ENCODE measurements around the gene EIF4H.
"Not testable (repeated sequence)": the region's sequence is repeated elsewhere in the genome, so short reads cannot be mapped to it uniquely, and the experiment has no call there.

Gene EIF4H

DNA sequence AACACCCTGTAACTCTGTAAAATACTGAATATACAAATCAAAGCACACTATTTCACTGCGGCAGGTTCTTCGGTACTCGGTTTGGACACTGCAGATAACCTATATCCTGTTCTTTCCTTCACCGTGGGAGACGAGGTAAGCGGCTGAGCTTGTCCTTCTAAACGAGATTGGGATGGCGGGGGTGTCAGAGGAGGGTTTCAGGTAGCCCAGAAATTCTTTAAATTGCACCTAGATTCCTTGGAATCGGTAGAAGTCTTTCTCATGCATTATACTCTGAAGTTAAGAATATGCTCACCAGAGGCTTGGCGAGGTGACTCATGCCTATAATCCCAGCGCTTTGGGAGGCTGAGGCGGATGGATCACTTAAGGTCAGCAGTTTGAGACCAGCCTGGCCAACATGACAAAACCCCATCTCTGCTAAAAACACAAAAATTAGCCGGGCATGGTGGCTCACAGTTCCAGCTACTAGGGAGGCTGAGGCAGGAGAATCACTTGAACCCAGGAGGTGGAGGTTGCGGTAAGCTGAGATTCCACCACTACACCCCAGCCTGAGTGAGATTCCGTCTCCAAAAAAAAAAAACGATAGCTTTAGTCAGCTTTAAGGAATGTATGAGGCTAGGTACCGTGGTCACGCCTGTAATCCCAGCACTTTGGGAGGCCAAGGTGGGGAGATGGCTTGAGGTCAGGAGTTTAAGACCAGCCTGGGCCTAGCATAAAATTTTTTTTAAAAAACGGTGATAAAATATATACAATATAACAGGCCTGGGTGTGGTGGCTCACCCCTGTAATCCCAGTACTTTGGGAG is 25.6 kb downstream of the EIF4H start:
- Histone ChIP-seq H3K27ac (ENCODE audit: low read length) (no peak overlapping the region), H3K9ac (ENCODE audit: low read length in 2 of 2) (no peak overlapping the region), H3K4me1 (ENCODE audit: control insufficient read depth, insufficient read depth, low read length) (no peaks in the 10 kb centered on the region), H3K36me3 (ENCODE audit: control insufficient read depth in 2 of 2, insufficient read depth in 2 of 2, low read length in 2 of 2) (peaks cover 6 to 9% of the 10 kb centered on the region in 2 donors), H3K4me3 (ENCODE audit: low read length in 2 of 2) (no peak overlapping the region), H3K27me3 (ENCODE audit: control insufficient read depth in 1 of 2, insufficient read depth in 2 of 2, low read length in 2 of 2) (no peaks in the 10 kb centered on the region), H3K9me3 (ENCODE audit: control insufficient read depth in 2 of 2, low read length in 2 of 2) (no peaks in the 10 kb centered on the region)

DNA sequence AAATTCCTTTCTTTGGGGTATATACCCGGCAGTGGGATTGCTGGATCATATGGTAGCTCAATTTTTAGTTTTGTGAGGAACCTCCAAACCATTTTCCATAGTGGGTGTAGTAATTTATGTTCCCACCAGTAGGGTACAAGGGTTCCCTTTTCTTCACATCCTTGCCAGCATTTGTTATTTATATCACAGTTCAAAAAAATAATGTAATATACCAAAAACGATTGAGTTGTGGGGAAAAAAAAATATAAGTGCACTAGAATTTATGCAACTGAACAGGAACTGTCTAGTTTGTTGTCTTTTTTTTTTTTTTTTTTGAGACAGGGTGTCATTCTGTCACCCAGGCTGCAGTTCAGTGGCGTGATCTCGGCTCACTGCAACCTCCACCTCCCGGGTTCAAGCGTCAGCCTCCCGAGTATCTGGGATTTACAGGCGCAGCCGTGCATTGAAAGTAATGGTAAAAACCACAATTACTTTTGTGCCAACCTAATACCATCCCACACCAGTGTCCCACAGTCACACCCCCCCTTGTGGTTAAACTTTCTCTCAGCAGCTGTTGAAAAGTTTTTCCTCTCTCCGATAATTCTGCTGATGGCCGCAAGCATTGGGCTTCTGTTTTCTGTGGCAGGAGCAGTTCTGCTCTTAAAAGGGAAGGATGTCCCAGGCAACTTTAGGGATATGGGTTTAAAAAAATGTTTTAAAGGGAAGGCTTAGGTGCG is 28.8 kb downstream of the EIF4H start:
- no peak overlapping the region for H3K4me3 ChIP-seq (ENCODE audit: low read length in 2 of 2)
- H3K27ac ChIP-seq (ENCODE audit: low read length): no peak overlapping the region
- H3K9me3 ChIP-seq (ENCODE audit: control insufficient read depth in 2 of 2, low read length in 2 of 2): no peaks in the 10 kb centered on the region
- H3K4me1 ChIP-seq (ENCODE audit: control insufficient read depth, insufficient read depth, low read length): peaks cover 4% of the 10 kb centered on the region
- H3K36me3 ChIP-seq (ENCODE audit: control insufficient read depth in 2 of 2, insufficient read depth in 2 of 2, low read length in 2 of 2): no peaks in the 10 kb centered on the region
- no peaks in the 10 kb centered on the region for H3K27me3 ChIP-seq (ENCODE audit: control insufficient read depth in 1 of 2, insufficient read depth in 2 of 2, low read length in 2 of 2)
- H3K9ac ChIP-seq (ENCODE audit: low read length in 2 of 2): no peak overlapping the region

DNA sequence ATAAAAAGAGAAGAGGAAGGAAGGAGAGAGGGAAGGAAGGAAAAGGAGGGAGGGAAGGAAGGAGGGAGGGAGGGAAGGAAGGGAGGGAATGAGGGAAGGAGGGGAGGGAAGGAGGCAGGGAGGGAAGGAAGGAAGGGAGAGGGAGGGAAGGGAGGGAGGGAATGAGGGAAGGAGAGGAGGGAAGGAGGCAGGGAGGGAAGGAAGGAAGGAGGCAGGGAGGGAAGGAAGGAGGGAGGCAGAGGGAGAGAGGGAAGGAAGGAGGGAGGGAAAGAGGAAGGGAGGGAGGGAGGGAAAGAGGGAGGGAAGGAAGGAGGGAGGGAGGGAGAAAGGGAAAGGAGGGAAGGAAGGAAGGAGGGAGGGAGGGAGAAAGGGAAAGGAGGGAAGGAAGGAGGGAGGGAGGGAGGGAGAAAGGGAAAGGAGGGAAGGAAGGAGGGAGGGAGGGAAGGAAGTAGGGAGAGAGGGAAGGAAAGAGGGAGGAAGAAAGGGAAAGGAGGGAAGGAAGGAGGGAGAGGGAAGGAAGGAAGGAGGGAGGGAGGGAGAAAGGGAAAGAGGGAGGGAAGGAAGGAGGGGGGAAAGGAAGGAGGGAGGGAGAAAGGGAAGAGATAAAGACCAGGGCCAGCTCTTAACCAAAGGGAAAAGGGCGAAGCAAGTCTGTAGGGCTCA is 29.9 kb downstream of the EIF4H start:
- no peak overlapping the region for H3K9ac ChIP-seq (ENCODE audit: low read length in 2 of 2)
- H3K36me3 ChIP-seq (ENCODE audit: control insufficient read depth in 2 of 2, insufficient read depth in 2 of 2, low read length in 2 of 2): no peaks in the 10 kb centered on the region
- H3K27ac ChIP-seq (ENCODE audit: low read length): no peak overlapping the region
- H3K9me3 ChIP-seq (ENCODE audit: control insufficient read depth in 2 of 2, low read length in 2 of 2): no peaks in the 10 kb centered on the region
- no peaks in the 10 kb centered on the region for H3K27me3 ChIP-seq (ENCODE audit: control insufficient read depth in 1 of 2, insufficient read depth in 2 of 2, low read length in 2 of 2)
- H3K4me1 ChIP-seq (ENCODE audit: control insufficient read depth, insufficient read depth, low read length): peaks cover 4% of the 10 kb centered on the region
- H3K4me3 ChIP-seq (ENCODE audit: low read length in 2 of 2): no peak overlapping the region

DNA sequence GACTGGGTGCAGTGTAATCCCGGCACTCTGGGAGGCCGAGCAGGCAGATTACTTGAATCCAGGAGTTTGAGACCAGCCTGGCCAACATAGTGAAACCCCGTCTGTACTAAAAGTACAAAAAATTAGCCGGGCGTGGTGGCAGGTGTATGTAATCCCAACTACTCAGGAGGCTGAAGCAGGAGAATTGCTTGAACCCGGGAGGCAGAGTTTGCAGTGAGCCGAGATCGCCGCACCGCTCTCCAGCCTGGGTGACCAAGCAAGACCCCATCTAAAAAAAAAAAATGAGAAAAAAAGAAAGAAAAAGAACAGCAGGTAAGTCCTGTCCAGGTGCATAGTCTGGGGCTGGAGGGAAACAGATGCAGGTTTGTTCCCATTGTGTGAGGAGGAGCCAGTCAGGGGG is 31.9 kb downstream of the EIF4H start:
- H3K9ac ChIP-seq (ENCODE audit: low read length in 2 of 2): peak overlapping the region in 1 of 2 donors; percentile 47
- H3K27me3 ChIP-seq (ENCODE audit: control insufficient read depth in 1 of 2, insufficient read depth in 2 of 2, low read length in 2 of 2); H3K4me1 ChIP-seq (ENCODE audit: control insufficient read depth, insufficient read depth, low read length): not testable (repeated sequence)

DNA sequence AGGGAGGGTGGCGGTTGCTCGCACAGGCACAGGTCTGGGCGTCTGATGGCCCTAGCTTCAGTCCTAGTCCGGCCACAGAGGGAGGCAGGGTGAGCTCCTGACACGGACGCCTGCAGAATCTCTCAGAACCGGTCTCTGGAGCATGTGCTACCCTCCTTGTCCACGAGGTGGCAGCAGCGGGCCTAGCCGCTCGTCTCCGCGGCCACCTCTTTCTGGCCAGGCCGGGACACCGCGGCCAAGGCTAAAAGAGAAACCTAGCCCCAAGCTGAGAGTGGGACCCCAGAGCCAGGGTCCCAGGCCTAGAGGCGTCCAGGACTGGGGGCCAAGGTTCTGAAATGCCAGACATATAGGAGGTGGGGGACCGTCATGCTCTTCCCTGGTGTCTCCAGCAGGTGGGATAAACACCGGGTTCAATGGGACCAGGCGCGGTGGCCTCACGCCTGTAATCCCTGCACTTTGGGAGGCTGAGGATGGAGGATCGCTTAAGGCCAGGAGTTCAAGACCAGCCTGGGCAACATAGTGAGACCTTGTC is 32.5 kb downstream of the EIF4H start:
- Histone ChIP-seq H3K9ac (ENCODE audit: low read length in 2 of 2) (peak overlapping the region; percentile 47 to 48), H3K4me1 (ENCODE audit: control insufficient read depth, insufficient read depth, low read length) (peaks cover 7% of the 10 kb centered on the region), H3K9me3 (ENCODE audit: control insufficient read depth in 2 of 2, low read length in 2 of 2) (no peaks in the 10 kb centered on the region), H3K27ac (ENCODE audit: low read length) (no peak overlapping the region), H3K27me3 (ENCODE audit: control insufficient read depth in 1 of 2, insufficient read depth in 2 of 2, low read length in 2 of 2) (no peaks in the 10 kb centered on the region), H3K36me3 (ENCODE audit: control insufficient read depth in 2 of 2, insufficient read depth in 2 of 2, low read length in 2 of 2) (no peaks in the 10 kb centered on the region), H3K4me3 (ENCODE audit: low read length in 2 of 2) (peak overlapping the region; percentile 70 to 75)

More for the DNA sequence above, 31.9 kb downstream of the EIF4H start:
- not testable (repeated sequence) for H3K4me3 ChIP-seq (ENCODE audit: low read length in 2 of 2); H3K9me3 ChIP-seq (ENCODE audit: control insufficient read depth in 2 of 2, low read length in 2 of 2); H3K36me3 ChIP-seq (ENCODE audit: control insufficient read depth in 2 of 2, insufficient read depth in 2 of 2, low read length in 2 of 2); H3K27ac ChIP-seq (ENCODE audit: low read length)

DNA sequence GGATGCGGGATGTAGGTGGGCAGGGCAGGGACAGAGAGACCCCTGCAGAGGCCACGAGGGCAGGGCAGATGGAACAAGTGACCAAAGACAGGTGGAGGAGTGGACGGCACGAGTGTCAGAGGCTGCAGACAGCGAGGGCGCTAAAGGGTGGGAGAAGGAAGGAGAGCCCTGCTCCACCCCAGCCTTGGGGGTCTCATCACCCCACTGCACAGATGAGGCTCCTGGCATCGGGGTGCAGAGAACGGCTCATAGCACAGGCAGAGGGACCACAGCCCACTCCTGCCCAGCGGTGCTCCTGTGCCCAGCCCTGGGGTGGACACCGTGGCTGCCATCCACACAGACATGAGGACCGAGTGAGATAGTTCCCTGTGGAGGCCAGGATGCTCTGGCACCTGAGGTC is 33.4 kb downstream of the EIF4H start:
- no peak overlapping the region for H3K4me3 ChIP-seq (ENCODE audit: low read length in 2 of 2)
- H3K36me3 ChIP-seq (ENCODE audit: control insufficient read depth in 2 of 2, insufficient read depth in 2 of 2, low read length in 2 of 2): no peaks in the 10 kb centered on the region
- peaks cover 7% of the 10 kb centered on the region for H3K4me1 ChIP-seq (ENCODE audit: control insufficient read depth, insufficient read depth, low read length)
- H3K27me3 ChIP-seq (ENCODE audit: control insufficient read depth in 1 of 2, insufficient read depth in 2 of 2, low read length in 2 of 2): no peaks in the 10 kb centered on the region
- H3K27ac ChIP-seq (ENCODE audit: low read length): no peak overlapping the region
- H3K9me3 ChIP-seq (ENCODE audit: control insufficient read depth in 2 of 2, low read length in 2 of 2): no peaks in the 10 kb centered on the region
- no peak overlapping the region for H3K9ac ChIP-seq (ENCODE audit: low read length in 2 of 2)

DNA sequence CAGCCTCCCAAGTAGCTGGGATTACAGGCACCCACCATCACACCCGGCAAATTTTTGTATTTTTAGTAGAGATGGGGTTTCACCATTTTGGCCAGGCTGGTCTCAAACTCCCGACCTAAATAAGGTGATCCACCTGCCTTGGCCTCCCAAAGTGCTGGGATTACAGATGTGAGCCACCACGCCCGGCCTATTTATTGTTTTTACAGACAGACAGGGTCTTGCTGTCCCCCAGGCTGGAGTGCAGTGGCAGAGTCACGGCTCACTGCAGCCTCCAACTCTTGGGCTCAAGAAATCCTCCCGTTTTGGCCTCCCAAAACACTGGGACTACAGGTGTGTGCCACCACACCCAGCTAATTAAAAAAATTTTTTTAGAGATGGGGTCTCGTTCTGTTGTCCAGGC is 34.1 kb downstream of the EIF4H start:
- H3K27me3 ChIP-seq (ENCODE audit: control insufficient read depth in 1 of 2, insufficient read depth in 2 of 2, low read length in 2 of 2); H3K27ac ChIP-seq (ENCODE audit: low read length); H3K4me3 ChIP-seq (ENCODE audit: low read length in 2 of 2); H3K4me1 ChIP-seq (ENCODE audit: control insufficient read depth, insufficient read depth, low read length); H3K9ac ChIP-seq (ENCODE audit: low read length in 2 of 2); H3K9me3 ChIP-seq (ENCODE audit: control insufficient read depth in 2 of 2, low read length in 2 of 2); H3K36me3 ChIP-seq (ENCODE audit: control insufficient read depth in 2 of 2, insufficient read depth in 2 of 2, low read length in 2 of 2): not testable (repeated sequence)

DNA sequence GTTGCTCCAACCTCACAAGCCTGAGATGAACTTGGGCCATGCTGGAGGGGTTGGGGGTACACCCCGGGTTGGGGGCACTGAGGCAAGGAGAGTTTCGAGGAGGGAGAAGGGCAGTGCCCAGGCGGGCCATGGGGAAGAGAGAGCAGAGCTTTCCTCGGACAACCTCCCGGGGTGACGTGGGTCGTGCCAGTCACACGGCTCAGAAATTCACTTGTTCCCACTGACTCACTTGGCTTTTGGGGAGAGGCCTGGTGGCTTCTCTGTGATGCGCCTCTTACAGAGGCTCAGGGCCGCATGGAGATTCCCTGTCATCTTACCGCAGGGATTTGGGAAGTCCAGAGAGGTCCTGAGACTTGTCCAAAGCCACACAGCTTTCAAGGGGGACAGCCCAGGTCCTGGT is 38.5 kb downstream of the EIF4H start:
- Histone ChIP-seq H3K4me1 (ENCODE audit: control insufficient read depth, insufficient read depth, low read length) (peaks cover 3% of the 10 kb centered on the region), H3K36me3 (ENCODE audit: control insufficient read depth in 2 of 2, insufficient read depth in 2 of 2, low read length in 2 of 2) (no peaks in the 10 kb centered on the region), H3K4me3 (ENCODE audit: low read length in 2 of 2) (no peak overlapping the region), H3K9ac (ENCODE audit: low read length in 2 of 2) (no peak overlapping the region), H3K27ac (ENCODE audit: low read length) (no peak overlapping the region), H3K9me3 (ENCODE audit: control insufficient read depth in 2 of 2, low read length in 2 of 2) (no peaks in the 10 kb centered on the region), H3K27me3 (ENCODE audit: control insufficient read depth in 1 of 2, insufficient read depth in 2 of 2, low read length in 2 of 2) (no peaks in the 10 kb centered on the region)

DNA sequence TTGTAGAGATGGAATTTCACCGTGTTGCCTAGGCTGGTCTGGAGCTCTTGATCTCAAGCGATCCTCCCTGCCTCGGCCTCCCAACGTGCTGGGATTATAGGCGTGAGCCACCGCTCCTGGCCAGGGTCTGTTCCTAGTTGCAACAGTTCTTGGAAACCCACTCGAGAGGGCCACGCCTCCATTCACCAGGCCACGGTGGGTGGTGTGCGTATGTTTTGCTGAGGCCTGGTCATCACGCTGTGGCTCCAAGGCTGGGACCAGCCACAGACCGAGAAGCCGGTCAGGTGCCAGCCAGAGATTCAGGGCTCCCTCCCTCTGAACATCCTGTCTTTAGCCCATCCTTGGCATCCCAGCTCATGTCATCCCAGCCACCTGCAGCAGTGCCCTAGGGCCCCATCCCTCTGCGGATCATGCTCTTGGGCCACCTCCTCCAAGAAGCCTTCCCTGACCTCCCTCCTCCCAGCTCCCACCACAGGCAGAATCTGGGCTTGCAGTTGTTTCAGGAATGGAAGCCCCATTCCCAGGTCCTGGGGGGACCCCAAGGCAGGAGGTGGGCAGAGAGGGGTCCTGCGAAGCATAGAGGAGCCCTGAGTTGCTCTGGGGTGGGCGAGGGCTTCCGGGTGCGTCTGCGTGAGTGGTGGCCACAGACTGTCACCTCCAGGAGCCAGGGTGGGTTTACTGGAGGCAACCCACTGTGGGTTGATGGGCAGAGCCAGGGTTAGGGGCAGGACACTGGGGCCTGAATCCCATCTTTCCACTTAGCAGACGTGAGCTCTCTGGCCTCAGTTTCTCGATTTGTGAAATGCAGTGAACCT is 40.9 kb downstream of the EIF4H start:
- no peaks in the 10 kb centered on the region for H3K4me1 ChIP-seq (ENCODE audit: control insufficient read depth, insufficient read depth, low read length)
- H3K27me3 ChIP-seq (ENCODE audit: control insufficient read depth in 1 of 2, insufficient read depth in 2 of 2, low read length in 2 of 2): no peaks in the 10 kb centered on the region
- H3K4me3 ChIP-seq (ENCODE audit: low read length in 2 of 2): no peak overlapping the region
- no peak overlapping the region for H3K27ac ChIP-seq (ENCODE audit: low read length)
- no peaks in the 10 kb centered on the region for H3K9me3 ChIP-seq (ENCODE audit: control insufficient read depth in 2 of 2, low read length in 2 of 2)
- no peaks in the 10 kb centered on the region for H3K36me3 ChIP-seq (ENCODE audit: control insufficient read depth in 2 of 2, insufficient read depth in 2 of 2, low read length in 2 of 2)
- no peak overlapping the region for H3K9ac ChIP-seq (ENCODE audit: low read length in 2 of 2)

DNA sequence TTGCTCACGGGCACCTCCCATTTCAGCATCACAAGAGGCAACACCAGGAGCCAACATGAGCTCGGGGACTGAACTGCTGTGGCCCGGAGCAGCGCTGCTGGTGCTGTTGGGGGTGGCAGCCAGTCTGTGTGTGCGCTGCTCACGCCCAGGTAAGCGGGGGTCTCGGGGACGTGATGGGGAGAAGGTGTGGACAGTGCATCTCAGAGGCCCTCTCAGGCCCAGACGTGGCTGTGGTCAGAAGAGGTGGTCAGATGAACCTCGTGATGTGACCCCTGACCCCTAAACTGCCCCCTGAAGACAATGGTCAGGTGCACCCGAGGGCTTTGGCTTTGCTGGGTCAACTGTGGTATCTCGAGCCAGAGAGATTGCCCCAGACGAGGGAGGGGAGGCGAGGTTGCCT is 41.8 kb downstream of the EIF4H start:
- Histone ChIP-seq H3K4me1 (ENCODE audit: control insufficient read depth, insufficient read depth, low read length) (no peaks in the 10 kb centered on the region), H3K4me3 (ENCODE audit: low read length in 2 of 2) (no peak overlapping the region), H3K9me3 (ENCODE audit: control insufficient read depth in 2 of 2, low read length in 2 of 2) (no peaks in the 10 kb centered on the region), H3K9ac (ENCODE audit: low read length in 2 of 2) (no peak overlapping the region), H3K27ac (ENCODE audit: low read length) (no peak overlapping the region), H3K27me3 (ENCODE audit: control insufficient read depth in 1 of 2, insufficient read depth in 2 of 2, low read length in 2 of 2) (no peaks in the 10 kb centered on the region), H3K36me3 (ENCODE audit: control insufficient read depth in 2 of 2, insufficient read depth in 2 of 2, low read length in 2 of 2) (no peaks in the 10 kb centered on the region)
